HFFc6 (cell line): ENCODE data around the gene PTTG1IP2. TPM values are rescaled to one million over a fixed set of nuclear protein-coding genes. Genes with fewer than 3 reads are reported as not detected.

Experiments used
- DNase-seq: peaks from one replicate; pipeline ENCODE4 v3.0.0-alpha.2; 2018
- H3K27ac Mint-ChIP-seq: 2 replicates; pipeline ENCODE4 v1.8.0; 2020; ENCODE audit warnings: mild to moderate bottlenecking, mixed read lengths
- H3K27me3 Mint-ChIP-seq: 2 replicates; pipeline ENCODE4 v1.8.0; 2021; ENCODE audit warnings: mild to moderate bottlenecking, moderate library complexity, mixed read lengths; ENCODE audit not compliant: insufficient read depth
- H3K36me3 Mint-ChIP-seq: 2 replicates; pipeline ENCODE4 v1.8.0; 2021; ENCODE audit warnings: low read depth, mixed read lengths
- H3K4me1 Mint-ChIP-seq: 2 replicates; pipeline ENCODE4 v1.8.0; 2020; ENCODE audit warnings: low read depth, mixed read lengths
- H3K4me3 Mint-ChIP-seq: 2 replicates; pipeline ENCODE4 v1.8.0; 2020; ENCODE audit warnings: mild to moderate bottlenecking, moderate library complexity, mixed read lengths
- H3K9me3 Mint-ChIP-seq: 2 replicates; pipeline ENCODE4 v1.8.0; 2020; ENCODE audit warnings: mild to moderate bottlenecking, mixed read lengths
- CTCF ChIP-seq: fragments of 200-600 bp; sonication (generic); IDR thresholded peaks from 2 replicates; pipeline ENCODE4 v1.5.0; 2021; ENCODE audit warnings: antibody characterized with exemption, mild to moderate bottlenecking
- total RNA-seq, 6 experiments: library from RNA; stranded (reverse); fragmentation: NEBNext Ultra II Directional; extraction: Animal tissue kit (Norgen Biotek cat#: 25700); gene quantifications; 2 replicates in 1 of 6; 3 replicates in 5 of 6; pipeline ENCODE4 v1.2.3, GENCODE V29; 2021

Gene PTTG1IP2
- total RNA-seq, 6 experiments from 2014 or later, result not detected

- no peak for DNase-seq
- no peak overlapping the region for H3K4me3 Mint-ChIP-seq
- no peak for TF ChIP-seq CTCF
- H3K27me3 Mint-ChIP-seq, result no peaks in the 10 kb centered on the region
- no peak overlapping the region for H3K27ac Mint-ChIP-seq
- no peaks in the 10 kb centered on the region for H3K4me1 Mint-ChIP-seq
- no peaks in the 10 kb centered on the region for H3K9me3 Mint-ChIP-seq
- H3K36me3 Mint-ChIP-seq, result no peaks in the 10 kb centered on the region
Observed at GRCh38 chr7:90518630-90519029, 49.2 kb downstream of the PTTG1IP2 start.

DNA sequence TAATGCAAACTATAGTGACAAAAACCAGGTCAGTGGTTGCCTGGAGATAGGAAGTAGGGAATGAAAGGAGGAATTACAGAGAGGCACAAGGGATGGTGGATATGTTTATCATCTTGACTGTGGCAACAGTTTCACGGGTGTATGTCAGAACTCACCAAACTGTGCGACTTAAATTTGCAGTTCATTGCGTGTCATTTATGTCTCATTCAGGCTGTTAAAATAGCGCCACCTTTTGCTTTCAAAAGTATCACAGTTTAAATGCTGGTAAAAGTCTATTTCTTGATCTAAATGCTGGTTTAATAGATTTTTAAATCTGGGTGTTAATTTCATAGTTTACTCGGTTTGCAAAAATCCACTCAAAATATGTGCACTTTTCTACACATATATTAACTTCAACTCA, 51.0 kb downstream of the PTTG1IP2 start:
- no peaks in the 10 kb centered on the region for H3K4me1 Mint-ChIP-seq
- H3K4me3 Mint-ChIP-seq, result no peak overlapping the region
- peak; percentile 12 for DNase-seq
- peak; percentile 71 for TF ChIP-seq CTCF
- no peaks in the 10 kb centered on the region for H3K9me3 Mint-ChIP-seq
- no peaks in the 10 kb centered on the region for H3K36me3 Mint-ChIP-seq
- no peak overlapping the region for H3K27ac Mint-ChIP-seq
- no peaks in the 10 kb centered on the region for H3K27me3 Mint-ChIP-seq

GRCh38 chr7:90530263-90530662, 60.8 kb downstream of the PTTG1IP2 start:
- TF ChIP-seq CTCF, result no peak
- Mint-ChIP-seq H3K4me1 (peaks cover 5% of the 10 kb centered on the region; the same call in 1 of the 2 replicates), H3K27ac (no peak overlapping the region), H3K9me3 (peaks cover 5% of the 10 kb centered on the region; the same call in 1 of the 2 replicates), H3K36me3 (no peaks in the 10 kb centered on the region), H3K4me3 (no peak overlapping the region), H3K27me3 (peaks cover 1% of the 10 kb centered on the region; the same call in 1 of the 2 replicates)
- DNase-seq, result peak; percentile 6

- Mint-ChIP-seq H3K27me3 (peaks cover 1% of the 10 kb centered on the region; the same call in 1 of the 2 replicates), H3K36me3 (no peaks in the 10 kb centered on the region), H3K4me1 (peaks cover 5% of the 10 kb centered on the region; the same call in 1 of the 2 replicates), H3K27ac (no peak overlapping the region), H3K9me3 (no peaks in the 10 kb centered on the region), H3K4me3 (no peak overlapping the region)
- no peak for DNase-seq
- TF ChIP-seq CTCF, result no peak
Observed at GRCh38 chr7:90532231-90532929, 62.9 kb downstream of the PTTG1IP2 start.

- H3K4me1 Mint-ChIP-seq, result no peaks in the 10 kb centered on the region
- no peaks in the 10 kb centered on the region for H3K9me3 Mint-ChIP-seq
- TF ChIP-seq CTCF, result no peak
- no peak overlapping the region for H3K27ac Mint-ChIP-seq
- peaks cover 6% of the 10 kb centered on the region; the same call in 1 of the 2 replicates for H3K27me3 Mint-ChIP-seq
- no peak overlapping the region for H3K4me3 Mint-ChIP-seq
- DNase-seq, result no peak
- H3K36me3 Mint-ChIP-seq, result no peaks in the 10 kb centered on the region
Observed at GRCh38 chr7:90536449-90536848, 67.0 kb downstream of the PTTG1IP2 start.
